HS-27A (cell line): ENCODE data around the gene FAM25G.
"Not testable (repeated sequence)": the region's sequence is repeated elsewhere in the genome, so short reads cannot be mapped to it uniquely, and the experiment has no call there.

Experiments
- DNase-seq: peaks from one replicate; pipeline ENCODE4 v3.0.0-alpha.2; 2012; ENCODE audit warnings: low read depth, missing footprints

The FAM25G gene

DNA sequence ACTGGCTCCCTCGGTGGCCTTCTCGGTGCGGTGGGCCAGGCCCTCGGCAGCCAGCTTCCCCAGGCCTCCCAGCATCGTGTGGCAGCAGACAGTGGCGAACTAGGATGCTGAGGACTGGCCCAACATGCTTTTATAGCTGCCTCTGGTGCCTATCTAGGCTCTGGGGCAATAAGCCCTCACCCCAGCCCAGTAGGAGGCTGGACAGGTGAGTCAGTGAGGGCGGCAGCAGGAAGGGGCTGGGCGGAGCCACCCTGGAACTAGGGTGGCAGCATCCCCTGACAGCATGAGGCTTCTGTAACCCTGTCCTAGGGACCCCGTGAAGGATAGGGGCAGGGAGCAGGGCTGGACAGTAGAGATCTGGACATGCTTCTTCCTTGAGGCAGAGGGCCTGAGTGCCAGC is at the start of gene FAM25G:
FAM25G (minus strand) TSS at position 101 of the 400 bp plus-strand sequence; CDS start at position 75, 26 bp downstream.
- DNase-seq = not testable (repeated sequence)

DNA sequence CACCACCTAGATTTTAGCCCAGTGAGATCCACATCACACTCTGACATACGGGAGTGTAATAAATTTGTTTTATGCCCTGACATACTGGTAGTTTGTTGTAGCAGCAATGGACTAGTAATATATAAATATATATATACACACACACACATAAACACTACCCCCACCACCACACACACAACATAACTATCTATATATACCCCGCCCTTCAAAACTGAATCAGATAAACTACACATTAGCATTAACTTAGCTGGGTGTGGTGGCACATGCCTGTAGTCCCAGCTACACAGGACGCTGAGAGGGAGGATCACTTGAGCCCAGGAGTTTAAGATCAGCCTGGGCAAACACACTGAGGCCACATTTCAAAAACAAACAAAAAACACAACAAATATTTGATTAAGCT is 44.9 kb upstream of the FAM25G start:
- not testable (repeated sequence) for DNase-seq

DNA sequence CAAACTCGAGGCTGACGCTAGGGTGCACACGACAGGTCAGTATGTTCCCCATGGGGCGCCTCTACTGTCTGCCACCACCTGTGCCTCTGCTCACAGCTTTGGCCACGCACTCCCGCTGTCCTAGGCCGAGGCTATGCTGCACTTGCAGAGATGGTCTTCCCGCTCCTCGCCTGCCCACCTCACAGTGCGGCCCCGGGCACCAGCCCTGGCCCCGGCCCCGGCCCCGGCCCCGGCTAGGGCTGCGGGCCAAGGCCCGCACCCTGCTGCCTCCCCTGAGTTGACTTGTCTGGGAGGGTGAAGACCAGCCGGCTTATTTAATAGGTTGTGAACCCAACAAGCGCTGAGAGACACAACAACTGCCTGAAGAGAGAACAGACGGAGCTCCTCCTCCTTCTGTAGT is 32.0 kb upstream of the FAM25G start, which contains the start of gene AGAP9:
AGAP9 (minus strand) TSS at position 164 of the 400 bp plus-strand sequence; CDS start at position 52, 112 bp downstream.
- not testable (repeated sequence) for DNase-seq

- DNase-seq = not testable (repeated sequence)
These were observed 10.8 kb upstream of the FAM25G start for GRCh38 chr10:47502313-47502712.

- DNase-seq = not testable (repeated sequence)
These were observed 2.7 kb upstream of the FAM25G start for GRCh38 chr10:47494226-47494625.

GRCh38 chr10:47489630-47490029 is 1.9 kb downstream of the FAM25G start:
- DNase-seq = not testable (repeated sequence)

DNA sequence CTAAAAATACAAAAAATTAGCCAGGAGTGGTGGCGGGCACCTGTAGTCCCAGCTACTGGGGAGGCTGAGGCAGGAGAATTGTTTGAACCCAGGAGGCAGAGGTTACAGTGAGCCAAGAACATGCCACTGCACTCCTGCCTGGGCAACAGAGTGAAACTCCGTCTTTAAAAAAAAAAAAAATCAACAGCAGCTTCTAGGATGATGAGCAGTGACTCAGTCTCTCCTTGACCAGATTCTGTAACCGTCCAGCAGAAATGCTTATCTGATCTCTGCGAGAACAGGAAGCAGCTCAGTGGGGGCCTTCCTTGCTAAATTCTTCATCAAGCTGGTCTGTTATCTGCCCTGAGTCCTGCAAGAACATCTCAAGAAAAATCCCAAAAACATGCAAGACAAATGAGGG is 5.6 kb downstream of the FAM25G start:
- not testable (repeated sequence) for DNase-seq

- DNase-seq = not testable (repeated sequence)
These were observed 6.7 kb downstream of the FAM25G start for GRCh38 chr10:47484786-47485185.

DNA sequence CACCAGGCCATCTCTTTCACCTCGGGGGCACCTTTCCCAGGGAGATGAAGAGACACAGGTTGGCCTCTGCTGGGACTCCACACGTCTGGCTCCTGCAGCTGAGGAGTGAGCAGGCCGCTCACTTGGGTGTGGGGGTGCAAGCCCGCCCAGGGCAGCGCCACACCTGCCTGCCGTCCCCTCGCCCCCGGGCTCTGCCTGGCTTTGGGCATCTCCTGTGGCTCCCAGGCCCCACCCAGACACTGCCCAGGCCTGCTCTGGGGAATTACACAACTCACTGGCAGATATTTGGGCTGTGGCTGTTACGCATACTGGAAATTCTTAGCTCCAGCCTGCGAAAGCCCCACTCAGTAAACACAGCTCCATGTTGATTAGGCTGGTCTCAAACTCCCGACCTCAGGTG is 7.6 kb downstream of the FAM25G start, which contains the start of gene ANXA8:
ANXA8 (minus strand) TSS at position 193 of the 400 bp plus-strand sequence; CDS start at position 11, 182 bp downstream.
- not testable (repeated sequence) for DNase-seq

GRCh38 chr10:47482367-47482766 is 9.1 kb downstream of the FAM25G start:
- not testable (repeated sequence) for DNase-seq

DNA sequence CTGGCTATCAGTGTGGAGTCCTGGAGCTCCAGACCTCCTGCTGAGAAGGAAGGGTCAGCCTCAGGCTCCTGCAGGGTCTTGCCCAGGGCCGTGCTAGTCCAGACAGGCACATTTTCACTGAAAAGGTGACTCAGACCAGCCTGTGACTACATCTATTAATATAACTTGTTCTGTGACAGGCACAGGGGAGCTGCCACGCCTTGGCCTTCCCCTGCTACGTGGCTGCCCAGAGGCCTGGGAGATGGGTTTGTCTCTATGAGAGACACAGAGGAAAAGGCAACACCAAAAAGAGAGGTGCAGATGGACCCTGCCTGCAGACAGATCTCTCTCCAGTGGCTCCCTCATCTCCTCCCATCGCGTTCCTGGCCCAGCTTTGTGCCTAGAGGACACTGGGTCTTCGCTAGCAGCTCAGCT is 9.7 kb downstream of the FAM25G start:
- DNase-seq = not testable (repeated sequence)

GRCh38 chr10:47481182-47481766 is 10.2 kb downstream of the FAM25G start:
- not testable (repeated sequence) for DNase-seq

- not testable (repeated sequence) for DNase-seq
These were observed 11.4 kb downstream of the FAM25G start for GRCh38 chr10:47480133-47480532.

DNA sequence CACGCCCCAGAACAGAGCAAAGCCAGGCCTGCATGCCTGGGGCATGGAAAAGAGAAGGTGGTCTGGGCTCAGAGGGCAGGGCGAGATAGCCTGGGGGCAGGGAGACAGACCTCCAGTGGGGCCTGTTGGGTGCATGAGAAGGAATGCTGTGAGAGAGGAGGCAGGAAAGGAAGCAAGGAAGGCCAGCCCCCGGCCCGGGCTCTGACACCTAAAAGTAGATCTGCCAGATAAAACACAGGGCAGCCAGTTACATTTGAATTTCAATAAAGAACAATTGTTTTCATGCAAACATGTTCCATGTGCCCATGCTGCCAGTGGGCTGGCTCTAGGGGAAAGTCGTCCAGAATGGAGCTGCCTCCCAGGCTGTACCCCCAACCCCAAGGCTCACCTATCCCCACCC is 13.4 kb downstream of the FAM25G start:
- DNase-seq = not testable (repeated sequence)

DNA sequence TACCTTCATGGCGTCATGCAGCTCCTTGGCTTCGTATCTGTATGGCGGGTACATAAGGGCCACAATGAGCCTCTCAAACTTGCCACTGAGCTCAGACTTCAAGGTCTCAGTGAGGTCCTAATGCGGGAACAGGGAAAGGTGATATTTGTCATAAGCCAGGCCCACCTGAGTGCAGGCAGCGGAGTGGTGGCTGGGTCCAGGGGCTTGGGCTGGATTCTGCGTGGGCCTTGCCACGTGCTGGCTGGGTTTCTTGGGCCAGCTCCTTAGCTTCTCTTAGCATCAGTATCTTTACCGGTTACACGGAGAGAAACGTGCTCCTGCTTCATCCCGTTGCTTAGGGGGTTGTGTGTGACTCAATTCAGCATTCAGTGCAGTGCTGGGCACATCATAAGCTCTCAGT is 14.4 kb downstream of the FAM25G start:
- DNase-seq = not testable (repeated sequence)

DNA sequence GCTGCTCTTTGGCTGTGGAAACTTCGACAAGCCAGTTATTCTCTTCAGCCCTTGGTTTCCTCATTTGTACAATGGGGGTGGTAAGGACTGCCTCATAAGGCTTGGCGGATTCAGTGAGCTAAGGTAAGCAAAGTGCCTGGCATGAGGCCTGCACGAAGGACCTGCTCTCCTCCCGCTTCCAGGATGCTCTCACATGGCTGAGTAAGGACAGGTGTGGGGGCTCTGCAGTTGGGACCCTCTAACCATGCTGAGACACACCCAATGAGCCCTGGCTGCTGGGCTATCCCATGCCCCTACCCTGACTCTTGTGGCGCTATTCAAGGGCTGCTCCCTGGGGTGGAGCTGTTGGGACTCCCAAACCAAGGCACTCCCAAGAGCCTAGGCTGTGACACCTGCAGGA is 16.4 kb downstream of the FAM25G start:
- not testable (repeated sequence) for DNase-seq

- not testable (repeated sequence) for DNase-seq
These were observed 18.0 kb downstream of the FAM25G start for GRCh38 chr10:47473516-47473915.

DNA sequence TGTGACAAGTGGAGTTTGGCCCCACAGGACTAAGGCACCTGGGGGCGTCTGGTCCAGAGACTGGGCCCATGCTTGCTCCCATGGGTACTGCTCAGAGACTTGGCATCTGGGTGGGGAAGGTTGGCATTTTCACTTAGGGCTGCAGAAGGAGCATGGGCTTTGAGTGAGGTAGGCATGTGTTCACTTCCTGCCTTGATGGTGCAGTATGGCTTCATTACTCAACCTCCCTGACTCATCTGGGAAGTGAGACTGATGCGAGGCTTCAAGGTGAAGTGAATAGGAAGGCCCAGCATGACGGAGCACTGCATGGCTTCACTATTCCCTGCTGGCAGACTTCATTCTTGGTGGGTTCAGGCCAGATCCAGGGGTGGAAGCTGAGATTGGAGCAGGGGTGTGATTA is 18.9 kb downstream of the FAM25G start:
- DNase-seq = not testable (repeated sequence)

- DNase-seq = not testable (repeated sequence)
These were observed 19.4 kb downstream of the FAM25G start for GRCh38 chr10:47472072-47472471.

- not testable (repeated sequence) for DNase-seq
These were observed 22.6 kb downstream of the FAM25G start for GRCh38 chr10:47468731-47469528.

DNA sequence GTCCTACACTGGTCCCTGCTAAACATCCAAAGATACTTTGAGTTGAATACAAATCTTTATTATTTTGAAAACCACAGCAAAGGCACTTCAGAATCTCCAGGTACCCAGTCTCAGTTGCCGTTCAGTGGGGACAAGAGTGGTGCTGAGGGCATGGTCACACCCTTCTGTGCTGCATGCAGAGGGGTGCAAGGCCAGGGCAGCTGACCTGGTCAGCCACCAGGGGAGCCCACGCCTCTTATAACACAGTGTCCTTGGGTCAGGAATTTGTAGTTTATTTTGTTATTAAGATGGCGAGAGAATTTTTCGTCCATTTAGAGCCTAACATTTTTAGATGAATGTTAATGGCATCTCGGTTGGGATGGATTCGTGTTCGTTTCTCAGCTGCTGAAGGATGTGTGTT is 23.5 kb downstream of the FAM25G start:
- DNase-seq = not testable (repeated sequence)

DNA sequence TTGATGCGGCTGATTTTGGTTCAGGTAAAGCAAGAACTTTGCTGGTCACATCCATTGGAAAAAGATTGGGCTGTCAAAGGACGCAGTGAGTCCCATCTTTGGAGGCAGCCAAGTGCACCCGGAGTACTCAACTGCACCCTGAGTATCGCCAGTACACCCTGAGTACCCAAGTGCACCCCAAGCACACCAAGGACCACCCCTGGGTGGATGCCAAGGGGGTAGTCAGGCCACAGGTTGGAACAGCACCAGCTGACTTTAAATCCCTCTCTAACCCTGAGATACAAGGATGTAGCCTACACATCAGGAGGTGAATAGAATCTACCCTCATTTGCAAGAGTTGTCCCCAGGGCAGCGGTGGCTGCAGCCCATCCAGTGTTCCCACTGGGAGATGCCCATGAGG is 24.0 kb downstream of the FAM25G start:
- DNase-seq = not testable (repeated sequence)
